Erythroblast (primary cell): ENCODE measurements around the gene DOHH.

ENCODE experiments used
- GATA1 ChIP-seq: IDR thresholded peaks from 2 replicates; pipeline ENCODE4 v1.6.1; 2011; ENCODE audit warnings: low read depth, mild to moderate bottlenecking, control low read depth, low read length, moderate library complexity
- POLR2A ChIP-seq: IDR thresholded peaks from 2 replicates; pipeline ENCODE4 v1.6.1; 2011; ENCODE audit warnings: mild to moderate bottlenecking, low read length

DNA sequence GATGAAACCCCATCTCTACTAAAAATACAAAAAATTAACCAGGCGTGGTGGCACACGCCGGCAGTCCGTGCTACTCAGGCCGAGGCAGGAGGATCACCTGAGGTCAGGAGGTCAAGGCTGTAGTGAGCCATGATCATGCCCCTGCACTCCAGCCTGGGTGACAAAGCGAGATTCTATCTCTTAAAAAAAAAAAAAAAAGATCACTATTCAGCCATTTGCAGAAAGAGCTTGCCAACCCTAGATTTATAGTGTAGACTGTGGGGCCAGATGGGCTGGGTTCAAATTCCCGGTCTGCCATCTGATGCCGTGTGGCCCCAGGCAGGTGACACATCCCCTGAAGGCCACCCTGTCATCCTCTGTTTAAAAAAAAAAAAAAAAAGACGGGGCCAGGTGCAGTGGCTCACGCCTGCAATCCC lies 49.0 kb downstream of the DOHH start:
- TF ChIP-seq POLR2A (no peak), GATA1 (no peak)
